Activated naive CD4-positive, alpha-beta T cell treated with Interleukin-2 at 50 U/mL for 16 hours (primary cell): Measurements from ENCODE around the gene HINT3.
"Not testable (repeated sequence)": the region's sequence is repeated elsewhere in the genome, so short reads cannot be mapped to it uniquely, and the experiment has no call there.

Source experiments
- DNase-seq: peaks from one replicate; pipeline ENCODE4 v3.0.0-alpha.2; 2020

The HINT3 gene

DNA sequence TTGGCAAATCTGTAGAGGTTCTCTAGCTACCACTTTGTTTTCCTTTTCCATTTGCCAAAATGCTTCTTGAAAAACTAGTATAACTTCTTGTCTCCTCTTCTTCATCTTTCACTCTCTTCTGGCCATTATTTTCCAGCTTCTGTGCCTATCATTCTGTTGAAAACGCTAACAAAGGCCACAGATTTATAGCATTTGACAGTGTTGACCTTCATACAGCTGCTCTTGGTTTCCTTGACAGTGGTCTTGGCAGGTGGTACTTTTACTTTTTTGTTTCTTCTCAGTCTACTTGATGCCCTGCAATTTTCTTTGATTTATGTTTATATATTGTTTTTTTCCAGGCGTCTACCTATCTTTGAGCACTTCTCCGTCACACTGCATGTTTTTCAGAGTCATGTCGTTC lies 53.5 kb downstream of the HINT3 start:
- DNase-seq = no peak

GRCh38 chr6:126015863-126016262 lies 59.3 kb downstream of the HINT3 start:
- no peak for DNase-seq

DNA sequence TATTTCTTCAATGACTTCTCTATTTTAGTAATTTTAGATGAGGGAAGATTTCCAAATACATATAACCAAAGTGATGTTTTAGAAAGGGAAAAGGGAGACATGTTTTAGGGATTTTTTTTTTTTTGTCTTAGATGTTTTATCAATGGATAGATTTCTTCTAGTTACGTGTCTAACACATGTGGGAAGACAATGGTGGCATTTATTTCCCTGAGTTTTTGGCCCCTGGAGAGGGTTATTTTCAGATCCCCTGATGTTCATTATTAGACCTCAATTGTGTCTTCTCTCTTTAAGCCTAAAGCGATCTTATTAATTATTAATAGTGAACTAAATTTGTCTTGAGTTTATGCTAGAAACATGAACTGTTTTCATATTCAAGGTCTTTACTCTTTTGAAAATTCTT lies 60.0 kb downstream of the HINT3 start:
- DNase-seq = no peak

GRCh38 chr6:126017668-126018067 lies 61.1 kb downstream of the HINT3 start:
- DNase-seq = no peak

DNA sequence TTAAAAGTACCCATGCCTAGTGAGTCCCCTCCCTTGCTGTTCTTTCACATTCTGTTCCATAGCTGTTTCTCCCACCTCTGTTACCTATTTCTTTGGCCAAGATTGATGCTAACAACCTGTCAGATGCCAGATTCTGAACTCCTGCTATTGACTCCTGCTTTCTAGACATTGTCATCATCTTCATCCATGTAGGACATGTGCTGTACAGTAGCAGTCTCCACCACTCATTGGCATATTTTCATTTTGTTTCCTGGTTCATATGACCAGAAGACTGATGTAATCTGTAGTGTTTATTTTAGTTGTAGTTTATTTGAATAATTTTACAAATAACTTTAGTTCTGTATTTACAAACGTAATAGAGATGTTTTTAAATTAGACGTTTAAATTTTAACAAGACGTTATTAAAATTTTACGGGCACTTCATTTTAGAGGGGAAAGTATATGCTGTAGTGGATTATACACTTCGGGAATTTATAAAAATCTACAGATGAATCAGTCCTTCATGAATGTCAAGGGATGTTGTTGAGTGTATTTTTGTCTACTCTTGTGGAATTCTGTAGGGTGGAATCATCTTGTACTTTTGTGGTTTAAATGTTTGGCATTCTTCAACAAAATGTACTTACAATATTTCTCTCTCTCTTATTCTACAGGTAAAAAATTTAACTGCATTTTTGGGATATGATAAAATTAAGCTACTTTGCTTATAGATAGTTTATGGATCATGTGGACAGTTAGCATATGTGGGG lies 63.9 kb downstream of the HINT3 start:
- no peak for DNase-seq

- not testable (repeated sequence) for DNase-seq
Measured at GRCh38 chr6:126023474-126023873, 66.9 kb downstream of the HINT3 start.

DNA sequence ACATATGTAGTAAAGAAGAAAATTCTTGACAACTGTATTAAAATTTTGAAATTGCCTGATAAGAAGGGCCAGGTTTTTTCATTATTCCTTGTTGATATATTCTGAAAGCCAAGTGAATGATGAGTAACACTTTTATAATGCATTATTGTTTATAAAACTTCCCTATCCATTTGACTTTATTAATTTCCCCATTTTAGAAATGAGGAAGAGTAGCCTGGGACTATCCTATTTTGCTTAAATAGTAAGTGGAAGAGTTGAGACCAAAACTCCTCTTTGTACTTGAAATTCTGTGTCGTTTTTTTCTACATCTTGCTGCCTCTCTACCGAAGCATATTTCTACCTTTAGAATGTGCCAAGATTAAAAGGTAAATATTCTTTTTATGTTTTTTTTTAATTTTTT lies 69.4 kb downstream of the HINT3 start:
- no peak for DNase-seq

- no peak for DNase-seq
Measured at GRCh38 chr6:126027601-126028000, 71.0 kb downstream of the HINT3 start.
